ENCODE data around the gene PHLDA3.

Gene PHLDA3

DNA sequence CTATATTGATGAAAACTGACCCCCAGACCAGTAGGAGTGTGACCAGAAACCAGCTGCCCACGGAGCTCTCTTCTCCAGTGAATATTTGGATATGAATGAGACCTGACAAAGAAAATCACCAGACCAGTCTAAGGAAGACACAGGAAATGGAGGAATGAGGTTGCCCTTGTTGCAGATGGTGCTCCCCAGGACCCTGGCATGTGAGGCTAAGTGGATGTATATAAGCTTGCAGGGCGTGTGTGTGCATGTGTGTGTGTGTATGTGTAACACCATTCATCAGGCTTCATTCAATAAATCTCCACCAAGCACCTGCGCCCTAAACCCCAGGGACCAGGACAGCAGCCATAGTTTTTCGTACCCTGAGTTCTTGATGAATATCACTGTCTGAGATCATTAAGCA, 14.4 kb downstream of the PHLDA3 start:
- H3K79me2 ChIP-seq (ENCODE audit: insufficient read depth, low read length) = no peaks in the 10 kb centered on the region
- peaks cover 29% of the 10 kb centered on the region for H3K4me1 ChIP-seq (ENCODE audit: insufficient read depth, low read length, poor library complexity, severe bottlenecking)
- H3K9me2 ChIP-seq (replicated peaks; ENCODE audit: low read depth, low read length) = no peaks in the 10 kb centered on the region
- no peak overlapping the region for H3K9ac ChIP-seq (ENCODE audit: low read depth, low read length, poor library complexity, severe bottlenecking)
- no peak overlapping the region for H3K4me3 ChIP-seq (ENCODE audit: low read length, poor library complexity, severe bottlenecking)
- no peaks in the 10 kb centered on the region for H3K27me3 ChIP-seq (ENCODE audit: insufficient read depth, low read length, poor library complexity, severe bottlenecking)
- H3F3A ChIP-seq (ENCODE audit: low read depth) = no peaks in the 10 kb centered on the region
- H3K36me3 ChIP-seq (ENCODE audit: insufficient read depth, low read length) = no peaks in the 10 kb centered on the region
- TF ChIP-seq, protein P1, sequence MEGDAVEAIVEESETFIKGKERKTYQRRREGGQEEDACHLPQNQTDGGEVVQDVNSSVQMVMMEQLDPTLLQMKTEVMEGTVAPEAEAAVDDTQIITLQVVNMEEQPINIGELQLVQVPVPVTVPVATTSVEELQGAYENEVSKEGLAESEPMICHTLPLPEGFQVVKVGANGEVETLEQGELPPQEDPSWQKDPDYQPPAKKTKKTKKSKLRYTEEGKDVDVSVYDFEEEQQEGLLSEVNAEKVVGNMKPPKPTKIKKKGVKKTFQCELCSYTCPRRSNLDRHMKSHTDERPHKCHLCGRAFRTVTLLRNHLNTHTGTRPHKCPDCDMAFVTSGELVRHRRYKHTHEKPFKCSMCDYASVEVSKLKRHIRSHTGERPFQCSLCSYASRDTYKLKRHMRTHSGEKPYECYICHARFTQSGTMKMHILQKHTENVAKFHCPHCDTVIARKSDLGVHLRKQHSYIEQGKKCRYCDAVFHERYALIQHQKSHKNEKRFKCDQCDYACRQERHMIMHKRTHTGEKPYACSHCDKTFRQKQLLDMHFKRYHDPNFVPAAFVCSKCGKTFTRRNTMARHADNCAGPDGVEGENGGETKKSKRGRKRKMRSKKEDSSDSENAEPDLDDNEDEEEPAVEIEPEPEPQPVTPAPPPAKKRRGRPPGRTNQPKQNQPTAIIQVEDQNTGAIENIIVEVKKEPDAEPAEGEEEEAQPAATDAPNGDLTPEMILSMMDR (conservative IDR thresholded peaks at IDR 0.05; ENCODE audit: low read length) = no peak
- TF ChIP-seq EZH2phosphoT487 (IDR thresholded peaks at IDR 0.05; ENCODE audit: borderline replicate concordance) = no peak
- no peak overlapping the region for H2AFZ ChIP-seq (ENCODE audit: low read length)
- no peaks in the 10 kb centered on the region for H4K20me1 ChIP-seq (ENCODE audit: insufficient read depth, low read length, poor library complexity, severe bottlenecking)
- peak overlapping the region; percentile 24 for H3K4me2 ChIP-seq (ENCODE audit: low read depth, low read length, poor library complexity, severe bottlenecking)
- no peaks in the 10 kb centered on the region for H3K9me3 ChIP-seq (ENCODE audit: insufficient read depth, low read depth, low read length)

DNA sequence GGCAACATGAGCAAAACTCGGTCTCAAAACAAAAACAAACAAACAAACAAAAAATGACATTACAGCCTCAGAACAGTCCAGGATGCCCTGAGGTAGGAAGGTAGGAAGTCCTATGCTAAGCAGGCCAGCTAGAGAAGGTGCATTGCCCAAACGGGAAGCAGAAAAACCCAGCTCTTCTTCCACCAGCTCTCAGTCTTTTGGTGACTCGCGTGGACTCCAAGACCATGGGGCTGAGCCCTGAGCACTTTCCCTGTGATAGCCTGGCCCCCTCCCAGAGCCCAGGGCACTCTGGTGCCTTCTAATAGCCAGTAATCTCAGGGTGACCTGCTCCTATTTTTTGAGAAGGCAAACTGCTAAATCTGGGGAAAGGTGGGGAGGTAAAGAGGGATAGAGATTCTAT, 16.1 kb downstream of the PHLDA3 start:
- Histone ChIP-seq H3K79me2 (ENCODE audit: insufficient read depth, low read length) (no peaks in the 10 kb centered on the region), H3K9me2 (replicated peaks; ENCODE audit: low read depth, low read length) (no peaks in the 10 kb centered on the region), H4K20me1 (ENCODE audit: insufficient read depth, low read length, poor library complexity, severe bottlenecking) (no peaks in the 10 kb centered on the region), H3K9me3 (ENCODE audit: insufficient read depth, low read depth, low read length) (no peaks in the 10 kb centered on the region), H3K4me2 (ENCODE audit: low read depth, low read length, poor library complexity, severe bottlenecking) (no peak overlapping the region), H2AFZ (ENCODE audit: low read length) (no peak overlapping the region), H3F3A (ENCODE audit: low read depth) (no peaks in the 10 kb centered on the region), H3K4me3 (ENCODE audit: low read length, poor library complexity, severe bottlenecking) (no peak overlapping the region), H3K36me3 (ENCODE audit: insufficient read depth, low read length) (no peaks in the 10 kb centered on the region), H3K27me3 (ENCODE audit: insufficient read depth, low read length, poor library complexity, severe bottlenecking) (no peaks in the 10 kb centered on the region), H3K9ac (ENCODE audit: low read depth, low read length, poor library complexity, severe bottlenecking) (no peak overlapping the region), H3K4me1 (ENCODE audit: insufficient read depth, low read length, poor library complexity, severe bottlenecking) (peaks cover 29% of the 10 kb centered on the region)
- TF ChIP-seq, protein P1 (conservative IDR thresholded peaks at IDR 0.05; ENCODE audit: low read length) = no peak
- TF ChIP-seq EZH2phosphoT487 (IDR thresholded peaks at IDR 0.05; ENCODE audit: borderline replicate concordance) = no peak

DNA sequence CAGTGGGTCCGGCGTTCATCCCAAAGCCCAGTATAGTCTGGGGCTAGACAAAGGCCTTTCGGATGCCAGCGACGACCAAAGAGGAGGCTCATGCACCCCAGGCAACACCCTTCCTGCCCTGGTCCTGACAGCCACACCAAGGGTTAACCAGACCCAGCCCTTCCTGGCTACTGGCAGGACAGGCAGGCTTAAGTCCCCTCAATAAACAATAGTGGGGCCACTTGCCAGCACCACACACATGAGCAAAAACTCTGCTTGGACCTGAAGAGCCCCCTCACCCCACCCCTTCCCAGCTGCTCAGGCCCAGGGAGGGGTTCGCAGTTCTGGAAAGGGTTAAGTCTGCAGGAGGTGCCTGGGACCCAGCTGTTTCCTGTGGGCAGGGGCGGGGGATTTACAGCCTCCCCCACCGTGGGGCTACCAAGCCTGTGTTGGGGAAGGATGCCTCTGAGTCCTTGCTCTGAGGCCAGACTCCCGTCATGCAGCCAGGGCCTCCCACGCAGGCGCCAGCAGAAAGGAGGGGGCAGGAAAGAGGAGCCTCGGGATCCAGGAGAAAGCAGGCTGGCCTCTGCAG, 18.2 kb downstream of the PHLDA3 start:
- TF ChIP-seq, protein P1 (conservative IDR thresholded peaks at IDR 0.05; ENCODE audit: low read length) = no peak
- TF ChIP-seq EZH2phosphoT487 (IDR thresholded peaks at IDR 0.05; ENCODE audit: borderline replicate concordance) = no peak
- no peaks in the 10 kb centered on the region for H3K79me2 ChIP-seq (ENCODE audit: insufficient read depth, low read length)
- no peaks in the 10 kb centered on the region for H3K36me3 ChIP-seq (ENCODE audit: insufficient read depth, low read length)
- H2AFZ ChIP-seq (ENCODE audit: low read length) = peak overlapping the region; percentile 61
- H3F3A ChIP-seq (ENCODE audit: low read depth) = no peaks in the 10 kb centered on the region
- H4K20me1 ChIP-seq (ENCODE audit: insufficient read depth, low read length, poor library complexity, severe bottlenecking) = no peaks in the 10 kb centered on the region
- peaks cover 29% of the 10 kb centered on the region for H3K4me1 ChIP-seq (ENCODE audit: insufficient read depth, low read length, poor library complexity, severe bottlenecking)
- no peaks in the 10 kb centered on the region for H3K27me3 ChIP-seq (ENCODE audit: insufficient read depth, low read length, poor library complexity, severe bottlenecking)
- H3K4me2 ChIP-seq (ENCODE audit: low read depth, low read length, poor library complexity, severe bottlenecking) = peak overlapping the region; percentile 81
- no peaks in the 10 kb centered on the region for H3K9me3 ChIP-seq (ENCODE audit: insufficient read depth, low read depth, low read length)
- H3K9me2 ChIP-seq (replicated peaks; ENCODE audit: low read depth, low read length) = no peaks in the 10 kb centered on the region
- H3K4me3 ChIP-seq (ENCODE audit: low read length, poor library complexity, severe bottlenecking) = peak overlapping the region; percentile 41
- H3K9ac ChIP-seq (ENCODE audit: low read depth, low read length, poor library complexity, severe bottlenecking) = peak overlapping the region; percentile 17
